PC-3 (cell line): ENCODE data around the gene WDR91. TPM values are rescaled to one million over a fixed set of nuclear protein-coding genes. Genes with fewer than 3 reads are reported as not detected.
"Not testable (repeated sequence)": the region's sequence is repeated elsewhere in the genome, so short reads cannot be mapped to it uniquely, and the experiment has no call there.

Experiments
- ATAC-seq: fragments of 200-7000 bp; cut with Tn5 transposase; 2 replicates; pipeline ENCODE4 v1.9.1; 2020; ENCODE audit warnings: mild to moderate bottlenecking, moderate library complexity
- BruUV-seq: library from RNA; stranded (reverse); fragments of 400-500 nt; replicated peaks from 2 replicates; lab custom pipeline; 2021; lab: Mats Ljungman, UMichigan
- CTCF ChIA-PET: fragments of 300-600 bp; sonication (Branson Sonifier 250); formaldehyde crosslinking; loops from one replicate; lab custom pipeline; 2022; ENCODE audit warnings: antibody characterized with exemption; lab: Charles Lee
- POLR2A ChIA-PET: fragments of 300-600 bp; sonication (Branson Sonifier 250); formaldehyde crosslinking; loops from one replicate; lab custom pipeline; 2022; ENCODE audit warnings: antibody characterized with exemption; ENCODE audit not compliant: unreplicated experiment; lab: Charles Lee
- DNase-seq: peaks from one replicate; pipeline ENCODE4 v3.0.0-alpha.2; 2015
- H2AFZ ChIP-seq: fragments of 300-600 bp; sonication (generic); 2 replicates; pipeline ENCODE4 v1.6.0; 2016; ENCODE audit warnings: antibody characterized with exemption, low read length
- H3F3A ChIP-seq: fragments of 300-600 bp; sonication (generic); one replicate; pipeline ENCODE4 v1.6.0; 2017; ENCODE audit warnings: antibody characterized with exemption, low read length, control low read depth, mild to moderate bottlenecking; ENCODE audit not compliant: unreplicated experiment
- H3K27ac ChIP-seq: fragments of 300-600 bp; sonication (generic); 2 replicates; pipeline ENCODE4 v1.5.1; 2016; ENCODE audit warnings: mild to moderate bottlenecking, low read length
- H3K27me3 ChIP-seq: fragments of 300-600 bp; sonication (generic); 2 replicates; pipeline ENCODE4 v1.6.1; 2016; ENCODE audit warnings: low read length, mixed read lengths
- H3K36me3 ChIP-seq: fragments of 300-600 bp; sonication (generic); 2 replicates; pipeline ENCODE4 v1.6.1; 2016; ENCODE audit warnings: low read depth, mixed run types, low read length, mixed read lengths
- H3K4me1 ChIP-seq: fragments of 300-600 bp; sonication (generic); 2 replicates; pipeline ENCODE4 v1.5.1; 2016; ENCODE audit warnings: low read length; ENCODE audit not compliant: insufficient read depth
- H3K4me2 ChIP-seq: fragments of 300-600 bp; sonication (generic); 2 replicates; pipeline ENCODE4 v1.6.0; 2016; ENCODE audit warnings: low read length
- H3K4me3 ChIP-seq: fragments of 300-600 bp; sonication (generic); 2 replicates; pipeline ENCODE4 v1.5.1; 2016; ENCODE audit warnings: mild to moderate bottlenecking, low read length, mixed read lengths
- H3K79me2 ChIP-seq: fragments of 300-600 bp; sonication (generic); 2 replicates; pipeline ENCODE4 v1.6.1; 2017; ENCODE audit warnings: low read length, mixed read lengths
- H3K9ac ChIP-seq: fragments of 300-600 bp; sonication (generic); 2 replicates; pipeline ENCODE4 v1.6.0; 2016; ENCODE audit warnings: mild to moderate bottlenecking, low read length
- H3K9me2 ChIP-seq: fragments of 300-600 bp; sonication (generic); replicated peaks from 2 replicates; pipeline ENCODE4 v1.6.1; 2016; ENCODE audit warnings: mixed run types, low read length, mixed read lengths
- H3K9me3 ChIP-seq: fragments of 300-600 bp; sonication (generic); 2 replicates; pipeline ENCODE4 v1.6.1; 2016; ENCODE audit warnings: low read length, mixed read lengths
- H4K20me1 ChIP-seq: fragments of 300-600 bp; sonication (generic); 2 replicates; pipeline ENCODE4 v1.6.1; 2016; ENCODE audit warnings: low read length, mixed read lengths
- CTCF ChIP-seq: fragments of 300-600 bp; sonication (generic); conservative IDR thresholded peaks from 2 replicates; pipeline ENCODE4 v1.5.1; 2017; ENCODE audit warnings: antibody characterized with exemption, low read depth, mild to moderate bottlenecking, low read length
- EZH2 ChIP-seq: fragments of 300-600 bp; sonication (generic); IDR thresholded peaks from one replicate; pipeline ENCODE4 v1.6.1; 2017; ENCODE audit warnings: antibody characterized with exemption, mild to moderate bottlenecking, low read length; ENCODE audit not compliant: unreplicated experiment
- EZH2phosphoT487 ChIP-seq: fragments of 300-600 bp; sonication (generic); IDR thresholded peaks from 2 replicates; pipeline ENCODE4 v1.6.1; 2018; ENCODE audit warnings: mild to moderate bottlenecking, antibody characterized with exemption, low read length, borderline replicate concordance
- intact Hi-C: fragments of 100-400 bp; cut with micrococcal nuclease; formaldehyde crosslinking; loops from 2 replicates; pipeline ENCODE4 v1.9.0; 2023
- total RNA-seq: library from RNA; depleted of rRNA; stranded (reverse); fragments of >200 nt; gene quantifications from 2 replicates; pipeline ENCODE4 v1.2.3, GENCODE V29; 2014

WDR91 gene
- total RNA-seq, 1 experiment from 2014 or later = 12.3 TPM

DNA sequence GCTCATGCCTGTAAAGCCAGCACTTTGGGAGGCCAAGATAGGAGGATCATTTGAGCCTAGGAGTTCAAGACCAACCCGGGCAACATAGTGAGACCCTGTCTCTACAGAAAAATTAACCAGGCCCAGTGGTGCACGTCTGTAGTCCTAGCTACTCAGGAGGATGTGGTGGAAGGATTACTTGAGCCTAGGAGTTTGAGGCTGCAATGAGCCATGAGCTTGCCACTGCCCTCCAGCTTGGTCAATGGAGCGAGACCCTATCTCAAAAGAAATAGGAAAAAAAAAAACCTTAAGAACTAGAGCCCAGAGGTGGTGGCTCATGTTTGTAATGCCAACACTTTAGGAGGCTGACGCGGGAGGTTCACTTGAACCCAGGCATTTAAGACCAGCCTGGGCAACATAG lies 24.5 kb upstream of the WDR91 start:
- Histone ChIP-seq H3K36me3 (no peaks in the 10 kb centered on the region), H3K4me1 (no peaks in the 10 kb centered on the region), H3F3A (no peaks in the 10 kb centered on the region), H4K20me1 (no peaks in the 10 kb centered on the region), H3K4me3 (no peak overlapping the region), H3K79me2 (no peaks in the 10 kb centered on the region), H3K4me2 (no peak overlapping the region), H2AFZ (no peak overlapping the region), H3K9me3 (no peaks in the 10 kb centered on the region), H3K9me2 (no peaks in the 10 kb centered on the region), H3K9ac (no peak overlapping the region), H3K27me3 (no peaks in the 10 kb centered on the region), H3K27ac (no peak overlapping the region)
- DNase-seq (no peak), ATAC-seq (no peak)
- BruUV-seq = no TSS peak
- ChIA-PET POLR2A (no interaction called here), CTCF (no interaction called here)
- no peak for TF ChIP-seq EZH2
- no peak for TF ChIP-seq CTCF
- TF ChIP-seq EZH2phosphoT487 = no peak
- intact Hi-C loops = no loop called here

DNA sequence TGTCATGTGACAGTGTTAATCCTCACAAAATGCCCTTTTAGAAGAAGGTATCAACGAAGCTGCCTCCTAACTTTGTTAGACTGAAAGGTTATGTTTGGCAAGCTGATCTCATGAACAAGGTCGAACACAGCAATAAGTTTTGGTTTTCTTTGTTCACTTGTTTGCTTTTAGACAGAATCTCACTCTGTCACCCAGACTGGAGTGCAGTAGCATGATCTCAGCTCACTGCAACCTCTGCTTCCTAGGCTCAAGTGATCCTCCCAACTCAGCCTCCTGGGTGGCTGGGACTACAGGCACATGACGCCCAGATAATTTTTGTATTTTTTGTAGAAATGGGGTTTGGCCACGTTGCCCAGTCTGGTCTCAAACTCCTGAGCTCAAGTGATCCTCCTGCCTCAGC lies 23.4 kb upstream of the WDR91 start:
- ATAC-seq (no peak), DNase-seq (no peak)
- Histone ChIP-seq H3K4me2 (no peak overlapping the region), H2AFZ (no peak overlapping the region), H3K9me2 (no peaks in the 10 kb centered on the region), H3K9ac (no peak overlapping the region), H3K4me1 (no peaks in the 10 kb centered on the region), H3K4me3 (no peak overlapping the region), H3K27me3 (no peaks in the 10 kb centered on the region), H3F3A (no peaks in the 10 kb centered on the region), H3K36me3 (no peaks in the 10 kb centered on the region), H3K79me2 (no peaks in the 10 kb centered on the region), H4K20me1 (no peaks in the 10 kb centered on the region), H3K9me3 (no peaks in the 10 kb centered on the region), H3K27ac (no peak overlapping the region)
- ChIA-PET CTCF (no interaction called here), POLR2A (no interaction called here)
- BruUV-seq = no TSS peak
- intact Hi-C loops = no loop called here
- TF ChIP-seq EZH2 = no peak
- TF ChIP-seq CTCF = no peak
- no peak for TF ChIP-seq EZH2phosphoT487

DNA sequence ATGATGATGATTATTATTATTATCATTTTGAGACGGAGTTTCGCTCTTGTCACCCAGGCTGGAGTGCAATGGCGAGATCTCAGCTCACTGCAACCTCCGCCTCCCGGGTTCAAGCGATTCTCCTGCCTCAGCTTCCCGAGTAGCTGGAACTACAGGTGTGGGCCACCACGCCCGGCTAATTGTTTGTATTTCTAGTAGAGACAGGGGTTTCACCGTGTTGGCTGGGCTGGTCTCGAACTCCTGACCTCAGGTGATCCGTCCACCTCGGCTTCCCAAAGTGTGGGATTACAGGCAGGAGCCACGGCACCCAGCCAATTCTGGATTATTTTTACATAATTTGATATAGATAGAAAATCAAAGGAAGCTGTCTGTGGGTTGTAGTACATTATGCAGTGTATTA lies 22.8 kb upstream of the WDR91 start:
- CTCF ChIA-PET = not testable (repeated sequence)

More for the DNA sequence above, 22.8 kb upstream of the WDR91 start:
- DNase-seq, H3K4me2 ChIP-seq, H3K9ac ChIP-seq, H3K9me2 ChIP-seq, H3K36me3 ChIP-seq, H4K20me1 ChIP-seq, H3K4me1 ChIP-seq, POLR2A ChIA-PET, ATAC-seq, H3K9me3 ChIP-seq, H3F3A ChIP-seq, H2AFZ ChIP-seq, H3K27ac ChIP-seq, H3K4me3 ChIP-seq, H3K79me2 ChIP-seq, BruUV-seq, intact Hi-C loops, H3K27me3 ChIP-seq: not testable (repeated sequence)
